SK-N-SH (cell line): ENCODE measurements around the gene MYLK. TPM values are rescaled to one million over a fixed set of nuclear protein-coding genes. Genes with fewer than 3 reads are reported as not detected.
"Not testable (repeated sequence)": the region's sequence is repeated elsewhere in the genome, so short reads cannot be mapped to it uniquely, and the experiment has no call there.

Experiments used
- CTCF ChIA-PET: fragments of 300-600, 350-600 bp; formaldehyde crosslinking; extraction: SDS; loops from one replicate; lab custom pipeline; 2021; lab: Yijun Ruan, JAX
- POLR2A ChIA-PET: fragments of 350-600 bp; sonication (Branson Sonifier 250); formaldehyde crosslinking; extraction: SDS; loops from one replicate; lab custom pipeline; 2020; ENCODE audit warnings: antibody characterized with exemption, inconsistent platforms; lab: Yijun Ruan, JAX
- DNase-seq: peaks from one replicate; pipeline ENCODE4 v3.0.0; 2012
- H2AFZ ChIP-seq: fragments of 200-600 bp; sonication (generic); 2 replicates; pipeline ENCODE4 v1.8.1; 2016; ENCODE audit warnings: antibody characterized with exemption, mild to moderate bottlenecking, low read depth
- H3F3A ChIP-seq: fragments of 200-600 bp; sonication (generic); replicated peaks from 2 replicates; pipeline ENCODE3; 2016; ENCODE audit warnings: antibody characterized with exemption, mild to moderate bottlenecking; ENCODE audit not compliant: insufficient read depth
- H3K27ac ChIP-seq, 2 experiments: fragments of 200-500 bp in 1 of 2; fragments of 200-600 bp in 1 of 2; sonication (Bioruptor generic) in 1 of 2; sonication (generic), shearing (Covaris generic) in 1 of 2; 2 replicates each; pipeline versions ENCODE4 v1.5.1 to v1.6.1; 2014 to 2016; ENCODE audit warnings: low read depth in 2 of 2, inconsistent platforms in 1 of 2, low read length in 1 of 2, mild to moderate bottlenecking in 1 of 2, mixed read lengths in 1 of 2
- H3K27me3 ChIP-seq: fragments of 200-600 bp; sonication (generic), shearing (Covaris generic); 2 replicates; pipeline ENCODE4 v1.6.1; 2016; ENCODE audit warnings: mixed run types; ENCODE audit not compliant: insufficient read depth
- H3K36me3 ChIP-seq, 2 experiments: fragments of 200-500 bp in 1 of 2; fragments of 200-600 bp in 1 of 2; sonication (Bioruptor generic) in 1 of 2; sonication (generic) in 1 of 2; replicated peaks in 1 of 2; 2 replicates each; pipeline versions ENCODE3 to v1.5.1; 2014 to 2016; ENCODE audit warnings: low read length in 1 of 2, mild to moderate bottlenecking in 1 of 2; ENCODE audit not compliant: insufficient read depth in 2 of 2, control insufficient read depth in 1 of 2
- H3K4me1 ChIP-seq, 2 experiments: fragments of 200-500 bp in 1 of 2; fragments of 200-600 bp in 1 of 2; sonication (Bioruptor generic) in 1 of 2; sonication (generic), shearing (Covaris generic) in 1 of 2; 2 replicates each; pipeline versions ENCODE4 v1.5.1 to v1.6.1; 2014 to 2016; ENCODE audit warnings: low read depth in 1 of 2, low read length in 1 of 2, mixed run types in 1 of 2; ENCODE audit not compliant: insufficient read depth in 2 of 2, control insufficient read depth in 1 of 2
- H3K4me2 ChIP-seq: fragments of 200-600 bp; sonication (generic), shearing (Covaris generic); 2 replicates; pipeline ENCODE4 v1.6.1; 2017; ENCODE audit warnings: mixed run types
- H3K4me3 ChIP-seq, 2 experiments: fragments of 200-500 bp in 1 of 2; fragments of 200-600 bp in 1 of 2; sonication (Bioruptor generic) in 1 of 2; sonication (generic), shearing (Covaris generic) in 1 of 2; 2 replicates each; pipeline versions ENCODE4 v1.5.1 to v1.8.1; 2014 to 2016; ENCODE audit warnings: low read depth in 2 of 2, inconsistent platforms in 1 of 2, low read length in 1 of 2, mild to moderate bottlenecking in 1 of 2, mixed read lengths in 1 of 2, moderate library complexity in 1 of 2
- H3K79me2 ChIP-seq: fragments of 200-600 bp; sonication (generic); 2 replicates; pipeline ENCODE4 v1.8.1; 2017; ENCODE audit warnings: mild to moderate bottlenecking; ENCODE audit not compliant: insufficient read depth
- H3K9ac ChIP-seq: fragments of 200-600 bp; sonication (generic); 2 replicates; pipeline ENCODE4 v1.6.1; 2017; ENCODE audit warnings: mixed run types
- H3K9me2 ChIP-seq: fragments of 200-600 bp; sonication (generic); 2 replicates; pipeline ENCODE4 v1.6.1; 2017; ENCODE audit warnings: mixed run types
- H3K9me3 ChIP-seq: fragments of 200-600 bp; sonication (generic); 2 replicates; pipeline ENCODE4 v1.6.1; 2017; ENCODE audit warnings: mixed run types, mild to moderate bottlenecking, moderate library complexity
- H4K20me1 ChIP-seq: fragments of 200-600 bp; sonication (generic); 2 replicates; pipeline ENCODE4 v1.6.1; 2017; ENCODE audit warnings: mild to moderate bottlenecking, mixed run types; ENCODE audit not compliant: insufficient read depth
- CHD2 ChIP-seq: fragments of 150-350 bp; IDR thresholded peaks from 2 replicates; pipeline ENCODE4 v1.6.1; 2018; ENCODE audit warnings: low read length; ENCODE audit not compliant: partially characterized antibody
- FOSL2 ChIP-seq: IDR thresholded peaks from 2 replicates; pipeline ENCODE4 v1.4.0; 2012; ENCODE audit warnings: low read depth, mild to moderate bottlenecking, moderate library complexity, borderline replicate concordance
- NFIC ChIP-seq: IDR thresholded peaks from 2 replicates; pipeline ENCODE4 v1.4.0; 2012; ENCODE audit warnings: borderline replicate concordance
- NRF1 ChIP-seq: IDR thresholded peaks from 2 replicates; pipeline ENCODE4 v1.6.1; 2012; ENCODE audit warnings: low read depth, mild to moderate bottlenecking, low read length
- RAD21 ChIP-seq: IDR thresholded peaks from 2 replicates; pipeline ENCODE4 v1.6.1; 2012; ENCODE audit warnings: mild to moderate bottlenecking, low read length
- RCOR1 ChIP-seq: fragments of 150-350 bp; IDR thresholded peaks from 2 replicates; pipeline ENCODE4 v1.6.1; 2017; ENCODE audit warnings: antibody characterized with exemption, low read length
- RFX5 ChIP-seq: IDR thresholded peaks from 2 replicates; pipeline ENCODE4 v1.6.1; 2012; ENCODE audit warnings: mild to moderate bottlenecking, improper control_type of control experiment, low read length
- SIN3A ChIP-seq: IDR thresholded peaks from 2 replicates; pipeline ENCODE4 v1.6.1; 2012; ENCODE audit warnings: low read depth, mild to moderate bottlenecking, low read length, moderate library complexity, borderline replicate concordance
- SMC3 ChIP-seq: IDR thresholded peaks from 2 replicates; pipeline ENCODE4 v1.6.1; 2012; ENCODE audit warnings: low read depth, low read length, improper control_type of control experiment
- TAF1 ChIP-seq: IDR thresholded peaks from 2 replicates; pipeline ENCODE4 v1.6.1; 2012; ENCODE audit warnings: low read depth, mild to moderate bottlenecking, low read length, moderate library complexity, borderline replicate concordance
- WGBS: methylation state at CpG from one replicate; pipeline ENCODE4 v1.1.6; 2017; ENCODE audit warnings: low lambda C conversion rate; 5-methylcytosine and 5-hydroxymethylcytosine counted together
- polyA plus RNA-seq, 3 experiments: library from polyadenylated mRNA; depleted of rRNA; stranded (reverse); fragments of >200 nt; gene quantifications; 2 replicates each; pipeline ENCODE4 v1.2.3, GENCODE V29; 2012
- TF ChIP-seq, protein P1 (sequence below): IDR thresholded peaks from 2 replicates; pipeline ENCODE4 v1.4.0; 2012; ENCODE audit warnings: low read depth
- TF ChIP-seq, protein P2 (sequence below): fragments of 200-600 bp; sonication (generic); IDR thresholded peaks from 2 replicates; pipeline ENCODE4 v1.6.1; 2017; ENCODE audit warnings: antibody characterized with exemption, mild to moderate bottlenecking, moderate library complexity
- TF ChIP-seq, protein P3 (sequence below): IDR thresholded peaks from 2 replicates; pipeline ENCODE4 v1.4.0; 2012; ENCODE audit warnings: low read depth, borderline replicate concordance

Gene MYLK
- polyA plus RNA-seq, 1 of the 3 experiments (the other 2 are of a cell fraction) = 272 TPM

DNA sequence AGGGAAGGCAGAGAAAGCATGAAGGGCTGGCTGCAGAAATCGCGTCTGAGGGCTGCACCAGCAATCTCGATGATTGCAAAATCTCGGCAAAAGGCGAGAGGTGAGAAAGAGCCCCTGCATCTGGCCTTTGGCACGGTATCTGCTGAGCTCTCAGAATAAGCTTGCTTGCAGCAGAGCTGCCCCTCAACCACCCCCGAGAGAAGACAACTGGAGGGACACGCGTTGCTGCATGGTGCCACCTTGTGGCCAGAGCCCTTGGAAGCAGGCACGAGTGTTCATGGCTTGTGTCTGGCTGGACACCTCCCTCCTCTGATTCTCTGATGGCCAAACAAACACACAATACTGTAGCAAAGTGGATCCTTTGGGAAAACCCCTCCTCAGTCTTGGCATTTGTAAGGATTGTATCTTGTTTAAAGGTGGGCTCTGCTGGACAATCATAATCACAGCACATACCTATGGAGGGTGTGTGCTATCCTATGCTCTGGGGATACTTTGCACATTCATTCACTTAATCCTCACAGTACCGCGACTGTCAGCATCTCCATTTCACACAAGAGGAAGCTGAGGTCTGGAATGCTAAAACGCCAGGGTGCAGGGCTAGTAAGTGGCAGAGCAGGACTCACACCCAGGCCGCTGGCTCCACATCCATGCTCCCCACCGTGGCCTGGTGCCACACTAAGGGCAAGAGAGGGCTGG is 164.9 kb downstream of the MYLK start:
- DNase-seq = peak; percentile 74
- peak overlapping the region; percentile 40 to 82 for H3K27ac ChIP-seq
- H2AFZ ChIP-seq, H3K4me2 ChIP-seq, H3K9ac ChIP-seq, H3K9me2 ChIP-seq, H4K20me1 ChIP-seq, POLR2A ChIA-PET, H3K4me3 ChIP-seq, H3K9me3 ChIP-seq, H3K27me3 ChIP-seq: not testable (repeated sequence)
- peaks cover 46 to 51% of the 10 kb centered on the region in 2 experiments for H3K36me3 ChIP-seq
- peaks cover 12% of the 10 kb centered on the region; the same call in 1 of the 2 replicates for H3K79me2 ChIP-seq
- WGBS = 57% methylated on average over 12 of the region's 15 CpGs
- peaks cover 45% of the 10 kb centered on the region for H3F3A ChIP-seq
- CTCF ChIA-PET = interaction anchor here (0.8 to 9.0 kb wide), 11 partner anchors 10 to 81 kb away, joined by 3 to 123 read pairs (median 5); no protein-coding TSS in a partner anchor
- TF ChIP-seq, protein P1, sequence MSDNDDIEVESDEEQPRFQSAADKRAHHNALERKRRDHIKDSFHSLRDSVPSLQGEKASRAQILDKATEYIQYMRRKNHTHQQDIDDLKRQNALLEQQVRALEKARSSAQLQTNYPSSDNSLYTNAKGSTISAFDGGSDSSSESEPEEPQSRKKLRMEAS = peak; percentile 62
- TF ChIP-seq RAD21 (peak; percentile 75), SMC3 (peak; percentile 68; the same call in 1 of the 2 replicates)
- TF ChIP-seq, protein P2, sequence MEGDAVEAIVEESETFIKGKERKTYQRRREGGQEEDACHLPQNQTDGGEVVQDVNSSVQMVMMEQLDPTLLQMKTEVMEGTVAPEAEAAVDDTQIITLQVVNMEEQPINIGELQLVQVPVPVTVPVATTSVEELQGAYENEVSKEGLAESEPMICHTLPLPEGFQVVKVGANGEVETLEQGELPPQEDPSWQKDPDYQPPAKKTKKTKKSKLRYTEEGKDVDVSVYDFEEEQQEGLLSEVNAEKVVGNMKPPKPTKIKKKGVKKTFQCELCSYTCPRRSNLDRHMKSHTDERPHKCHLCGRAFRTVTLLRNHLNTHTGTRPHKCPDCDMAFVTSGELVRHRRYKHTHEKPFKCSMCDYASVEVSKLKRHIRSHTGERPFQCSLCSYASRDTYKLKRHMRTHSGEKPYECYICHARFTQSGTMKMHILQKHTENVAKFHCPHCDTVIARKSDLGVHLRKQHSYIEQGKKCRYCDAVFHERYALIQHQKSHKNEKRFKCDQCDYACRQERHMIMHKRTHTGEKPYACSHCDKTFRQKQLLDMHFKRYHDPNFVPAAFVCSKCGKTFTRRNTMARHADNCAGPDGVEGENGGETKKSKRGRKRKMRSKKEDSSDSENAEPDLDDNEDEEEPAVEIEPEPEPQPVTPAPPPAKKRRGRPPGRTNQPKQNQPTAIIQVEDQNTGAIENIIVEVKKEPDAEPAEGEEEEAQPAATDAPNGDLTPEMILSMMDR = peak; percentile 69
- H3K4me1 ChIP-seq = peaks cover 37 to 41% of the 10 kb centered on the region in 2 experiments; a peak in 3 of 4 replicates

DNA sequence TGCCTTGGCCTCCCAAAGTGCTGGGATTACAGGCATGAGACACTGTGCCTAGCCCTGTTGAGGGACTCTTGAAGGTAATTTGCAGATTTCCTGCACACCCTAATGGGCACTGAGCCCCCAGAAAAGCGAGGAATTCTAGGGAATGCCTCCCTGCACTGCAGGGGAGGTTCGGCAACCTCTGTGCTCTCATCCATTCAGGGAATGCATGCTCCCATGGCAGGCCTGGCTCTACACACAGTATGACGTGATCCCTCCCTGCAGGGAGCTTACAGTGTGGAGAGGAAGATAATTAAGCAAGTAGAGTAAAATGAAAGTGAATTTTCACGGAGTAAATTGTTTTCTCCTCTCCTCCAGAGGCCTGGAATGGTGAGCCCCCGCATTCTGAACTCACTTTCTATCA is 166.0 kb downstream of the MYLK start:
- H3K36me3 ChIP-seq = peaks cover 50% of the 10 kb centered on the region in 2 experiments
- WGBS = 81% methylated on average over 3 of the region's 5 CpGs
- peak overlapping the region in 1 of 2 experiments; percentile 83; a peak in 2 of 4 replicates for H3K27ac ChIP-seq
- H3K4me1 ChIP-seq = peaks cover 33 to 37% of the 10 kb centered on the region in 2 experiments; a peak in 3 of 4 replicates
- H3K27me3 ChIP-seq = no peaks in the 10 kb centered on the region
- ChIA-PET CTCF (interaction anchor here (0.8 to 9.0 kb wide), 6 partner anchors 11 to 67 kb away, joined by 3 to 123 read pairs (median 6); no protein-coding TSS in a partner anchor), POLR2A (no interaction called here)
- TF ChIP-seq, protein P3, sequence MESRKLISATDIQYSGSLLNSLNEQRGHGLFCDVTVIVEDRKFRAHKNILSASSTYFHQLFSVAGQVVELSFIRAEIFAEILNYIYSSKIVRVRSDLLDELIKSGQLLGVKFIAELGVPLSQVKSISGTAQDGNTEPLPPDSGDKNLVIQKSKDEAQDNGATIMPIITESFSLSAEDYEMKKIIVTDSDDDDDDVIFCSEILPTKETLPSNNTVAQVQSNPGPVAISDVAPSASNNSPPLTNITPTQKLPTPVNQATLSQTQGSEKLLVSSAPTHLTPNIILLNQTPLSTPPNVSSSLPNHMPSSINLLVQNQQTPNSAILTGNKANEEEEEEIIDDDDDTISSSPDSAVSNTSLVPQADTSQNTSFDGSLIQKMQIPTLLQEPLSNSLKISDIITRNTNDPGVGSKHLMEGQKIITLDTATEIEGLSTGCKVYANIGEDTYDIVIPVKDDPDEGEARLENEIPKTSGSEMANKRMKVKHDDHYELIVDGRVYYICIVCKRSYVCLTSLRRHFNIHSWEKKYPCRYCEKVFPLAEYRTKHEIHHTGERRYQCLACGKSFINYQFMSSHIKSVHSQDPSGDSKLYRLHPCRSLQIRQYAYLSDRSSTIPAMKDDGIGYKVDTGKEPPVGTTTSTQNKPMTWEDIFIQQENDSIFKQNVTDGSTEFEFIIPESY = no peak
- TF ChIP-seq, protein P2 = no peak
- TF ChIP-seq NRF1 = no peak
- no peak for TF ChIP-seq NFIC
- no peak for TF ChIP-seq RCOR1
- TF ChIP-seq CHD2 = no peak
- no peak for TF ChIP-seq TAF1
- no peak for TF ChIP-seq FOSL2
- no peak for TF ChIP-seq RAD21
- no peak for TF ChIP-seq RFX5
- no peak for TF ChIP-seq SIN3A
- H3F3A ChIP-seq = peaks cover 39% of the 10 kb centered on the region
- peak overlapping the region; percentile 65 for H3K4me2 ChIP-seq
- no peak overlapping the region for H2AFZ ChIP-seq
- H3K9me3 ChIP-seq = no peaks in the 10 kb centered on the region
- no peak overlapping the region for H3K4me3 ChIP-seq
- no peaks in the 10 kb centered on the region for H4K20me1 ChIP-seq
- peaks cover 9% of the 10 kb centered on the region; the same call in 1 of the 2 replicates for H3K79me2 ChIP-seq
- H3K9me2 ChIP-seq = no peaks in the 10 kb centered on the region
- peak overlapping the region; percentile 34; the same call in 1 of the 2 replicates for H3K9ac ChIP-seq
- DNase-seq = no peak
